Loucy (cell line): Measurements from ENCODE around the gene DNAH5.

Experiments used
- H2AFZ ChIP-seq: fragments of 200-600 bp; sonication (generic); 2 replicates; pipeline ENCODE4 v1.6.0; 2016; ENCODE audit warnings: antibody characterized with exemption, mild to moderate bottlenecking, low read length, moderate library complexity
- H3F3A ChIP-seq: fragments of 200-600 bp; 2 replicates; pipeline ENCODE4 v1.6.0; 2016; ENCODE audit warnings: antibody characterized with exemption, low read depth, mild to moderate bottlenecking
- H3K27me3 ChIP-seq: fragments of 200-600 bp; sonication (generic); 2 replicates; pipeline ENCODE4 v1.6.1; 2014; ENCODE audit warnings: low read length, mild to moderate bottlenecking; ENCODE audit not compliant: insufficient read depth, poor library complexity, severe bottlenecking
- H3K36me3 ChIP-seq: fragments of 200-600 bp; sonication (generic); 2 replicates; pipeline ENCODE4 v1.6.1; 2016; ENCODE audit warnings: low read length; ENCODE audit not compliant: insufficient read depth
- H3K4me1 ChIP-seq: fragments of 200-600 bp; sonication (generic); 2 replicates; pipeline ENCODE4 v1.5.1; 2014; ENCODE audit warnings: low read length, mild to moderate bottlenecking; ENCODE audit not compliant: insufficient read depth, poor library complexity, severe bottlenecking
- H3K4me2 ChIP-seq: fragments of 200-600 bp; sonication (generic); 2 replicates; pipeline ENCODE4 v1.6.0; 2014; ENCODE audit warnings: antibody characterized with exemption, low read length, low read depth, mild to moderate bottlenecking; ENCODE audit not compliant: poor library complexity, severe bottlenecking
- H3K4me3 ChIP-seq: fragments of 200-600 bp; sonication (generic); 2 replicates; pipeline ENCODE4 v1.5.1; 2014; ENCODE audit warnings: low read length, mild to moderate bottlenecking, mixed read lengths; ENCODE audit not compliant: poor library complexity, severe bottlenecking
- H3K79me2 ChIP-seq: fragments of 200-600 bp; sonication (generic); 2 replicates; pipeline ENCODE4 v1.6.1; 2014; ENCODE audit warnings: low read length; ENCODE audit not compliant: insufficient read depth
- H3K9ac ChIP-seq: fragments of 200-600 bp; sonication (generic); 2 replicates; pipeline ENCODE4 v1.6.0; 2014; ENCODE audit warnings: mild to moderate bottlenecking, low read depth, low read length, moderate library complexity; ENCODE audit not compliant: poor library complexity, severe bottlenecking
- H3K9me2 ChIP-seq: fragments of 200-600 bp; sonication (generic); replicated peaks from 2 replicates; pipeline ENCODE4 v1.6.1; 2016; ENCODE audit warnings: low read depth, low read length, mixed read lengths
- H3K9me3 ChIP-seq: fragments of 200-600 bp; sonication (generic); 2 replicates; pipeline ENCODE4 v1.6.1; 2014; ENCODE audit warnings: mild to moderate bottlenecking, antibody characterized with exemption, low read length, low read depth; ENCODE audit not compliant: insufficient read depth
- H4K20me1 ChIP-seq: fragments of 200-600 bp; sonication (generic); 2 replicates; pipeline ENCODE4 v1.6.0; 2014; ENCODE audit warnings: antibody characterized with exemption, low read length, mild to moderate bottlenecking; ENCODE audit not compliant: insufficient read depth, poor library complexity, severe bottlenecking
- EZH2phosphoT487 ChIP-seq: fragments of 200-600 bp; IDR thresholded peaks from 2 replicates; pipeline ENCODE4 v1.6.1; 2018; ENCODE audit warnings: antibody characterized with exemption, mild to moderate bottlenecking, moderate library complexity, borderline replicate concordance
- TF ChIP-seq, protein P1 (sequence below): fragments of 200-600 bp; sonication (generic); conservative IDR thresholded peaks from 2 replicates; pipeline ENCODE4 v1.5.1; 2014; ENCODE audit warnings: mild to moderate bottlenecking, antibody characterized with exemption, low read length

Gene DNAH5

DNA sequence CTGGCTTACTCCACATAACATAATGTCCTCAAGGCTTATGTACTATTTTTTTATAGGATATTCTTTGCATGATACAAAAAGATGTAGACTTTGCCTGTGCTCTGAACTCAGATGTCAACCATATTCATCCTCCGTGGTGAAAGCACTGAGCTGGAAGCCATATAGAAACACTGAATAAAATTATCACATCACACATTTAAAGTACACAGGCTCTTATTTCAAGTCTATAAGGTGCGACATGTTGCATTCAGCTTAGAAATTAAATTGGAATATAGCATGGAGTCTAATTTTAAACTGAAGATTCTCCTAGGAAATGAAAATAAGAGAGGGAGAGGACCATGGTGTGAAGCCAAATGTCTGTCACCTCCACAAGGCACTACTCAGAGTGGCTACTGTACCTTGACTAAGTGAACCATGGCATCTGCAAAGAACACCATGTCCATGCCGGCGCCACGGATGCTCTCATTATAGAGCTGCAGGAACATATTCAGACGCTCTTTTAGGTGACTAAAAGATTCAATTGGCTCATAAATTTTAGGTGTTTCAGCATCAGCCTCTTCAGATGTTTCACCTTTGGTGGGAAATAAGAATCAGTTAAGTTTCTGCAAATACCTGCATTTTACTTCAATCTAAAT, 158.6 kb downstream of the DNAH5 start:
- TF ChIP-seq, protein P1, sequence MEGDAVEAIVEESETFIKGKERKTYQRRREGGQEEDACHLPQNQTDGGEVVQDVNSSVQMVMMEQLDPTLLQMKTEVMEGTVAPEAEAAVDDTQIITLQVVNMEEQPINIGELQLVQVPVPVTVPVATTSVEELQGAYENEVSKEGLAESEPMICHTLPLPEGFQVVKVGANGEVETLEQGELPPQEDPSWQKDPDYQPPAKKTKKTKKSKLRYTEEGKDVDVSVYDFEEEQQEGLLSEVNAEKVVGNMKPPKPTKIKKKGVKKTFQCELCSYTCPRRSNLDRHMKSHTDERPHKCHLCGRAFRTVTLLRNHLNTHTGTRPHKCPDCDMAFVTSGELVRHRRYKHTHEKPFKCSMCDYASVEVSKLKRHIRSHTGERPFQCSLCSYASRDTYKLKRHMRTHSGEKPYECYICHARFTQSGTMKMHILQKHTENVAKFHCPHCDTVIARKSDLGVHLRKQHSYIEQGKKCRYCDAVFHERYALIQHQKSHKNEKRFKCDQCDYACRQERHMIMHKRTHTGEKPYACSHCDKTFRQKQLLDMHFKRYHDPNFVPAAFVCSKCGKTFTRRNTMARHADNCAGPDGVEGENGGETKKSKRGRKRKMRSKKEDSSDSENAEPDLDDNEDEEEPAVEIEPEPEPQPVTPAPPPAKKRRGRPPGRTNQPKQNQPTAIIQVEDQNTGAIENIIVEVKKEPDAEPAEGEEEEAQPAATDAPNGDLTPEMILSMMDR = no peak
- no peak for TF ChIP-seq EZH2phosphoT487
- Histone ChIP-seq H3F3A (no peaks in the 10 kb centered on the region), H3K27me3 (no peaks in the 10 kb centered on the region), H3K9me3 (0 out of 2 replicates have a peak, but pooled peaks cover 3% of the 10 kb centered on the region), H3K4me3 (no peak overlapping the region), H3K9ac (no peak overlapping the region), H4K20me1 (no peaks in the 10 kb centered on the region), H3K9me2 (no peaks in the 10 kb centered on the region), H3K4me1 (no peaks in the 10 kb centered on the region), H3K36me3 (no peaks in the 10 kb centered on the region), H3K79me2 (no peaks in the 10 kb centered on the region), H3K4me2 (no peak overlapping the region), H2AFZ (no peak overlapping the region)

DNA sequence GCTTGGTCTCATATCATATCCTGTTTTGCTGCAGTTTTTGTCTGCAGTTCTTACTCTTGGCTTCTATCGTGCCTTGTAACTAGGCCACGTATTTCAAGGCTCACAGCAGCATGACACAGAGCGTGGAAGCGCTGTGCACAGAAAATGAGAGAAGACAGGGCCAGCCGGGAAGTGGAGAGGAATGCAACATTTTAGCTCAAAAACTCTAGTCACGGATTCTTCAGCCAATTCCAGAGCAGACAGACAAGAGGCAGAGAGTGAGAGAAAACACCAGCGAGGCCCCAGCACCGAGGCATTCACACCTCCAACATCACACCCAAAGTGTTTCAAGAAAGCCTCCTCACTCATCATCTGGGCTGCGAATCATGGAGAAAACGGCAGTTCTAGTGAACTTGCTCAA, 160.8 kb downstream of the DNAH5 start:
- Histone ChIP-seq H2AFZ (no peak overlapping the region), H3K4me1 (no peaks in the 10 kb centered on the region), H3K4me3 (no peak overlapping the region), H3K27me3 (no peaks in the 10 kb centered on the region), H3K9ac (no peak overlapping the region), H3K79me2 (no peaks in the 10 kb centered on the region), H3K9me3 (0 out of 2 replicates have a peak, but pooled peaks cover 3% of the 10 kb centered on the region), H3K9me2 (no peaks in the 10 kb centered on the region), H3K36me3 (no peaks in the 10 kb centered on the region), H3F3A (no peaks in the 10 kb centered on the region), H3K4me2 (no peak overlapping the region), H4K20me1 (no peaks in the 10 kb centered on the region)
- no peak for TF ChIP-seq EZH2phosphoT487
- TF ChIP-seq, protein P1 = no peak

DNA sequence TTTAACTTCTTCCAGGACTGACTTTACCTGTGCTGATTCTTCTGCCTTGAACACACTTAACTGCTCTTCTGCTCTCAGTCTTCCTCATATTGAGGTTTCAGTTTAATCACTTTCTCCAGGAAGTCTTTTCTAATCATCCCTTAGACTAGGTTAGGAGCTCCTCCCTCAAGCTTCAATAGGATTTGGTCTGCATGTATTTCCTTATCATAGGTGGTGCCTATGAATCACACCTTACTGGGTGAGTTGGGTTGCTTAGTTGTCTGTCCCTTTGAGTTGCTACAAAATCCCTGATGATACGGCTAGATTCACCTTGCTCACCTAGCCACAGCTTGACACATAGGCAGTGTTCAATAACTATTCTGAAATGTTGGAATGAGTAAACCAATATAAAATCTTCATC, 164.4 kb downstream of the DNAH5 start:
- no peak overlapping the region for H3K4me3 ChIP-seq
- no peaks in the 10 kb centered on the region for H3F3A ChIP-seq
- H3K9me2 ChIP-seq = no peaks in the 10 kb centered on the region
- H3K27me3 ChIP-seq = no peaks in the 10 kb centered on the region
- H3K4me2 ChIP-seq = no peak overlapping the region
- H2AFZ ChIP-seq = no peak overlapping the region
- TF ChIP-seq EZH2phosphoT487 = no peak
- TF ChIP-seq, protein P1 = no peak
- H3K9me3 ChIP-seq = no peaks in the 10 kb centered on the region
- no peaks in the 10 kb centered on the region for H3K36me3 ChIP-seq
- no peak overlapping the region for H3K9ac ChIP-seq
- H4K20me1 ChIP-seq = no peaks in the 10 kb centered on the region
- H3K4me1 ChIP-seq = no peaks in the 10 kb centered on the region
- no peaks in the 10 kb centered on the region for H3K79me2 ChIP-seq
